ENCODE data around the gene WRAP73. TPM values are rescaled to one million over a fixed set of nuclear protein-coding genes. Genes with fewer than 3 reads are reported as not detected.
A peak's percentile ranks its signal among the peaks of the same experiment; 100 is the strongest.
"Not testable (repeated sequence)": the region's sequence is repeated elsewhere in the genome, so short reads cannot be mapped to it uniquely, and the experiment has no call there.

The WRAP73 gene
- total RNA-seq, 1 experiment from 2014 or later, result 33.9 TPM

DNA sequence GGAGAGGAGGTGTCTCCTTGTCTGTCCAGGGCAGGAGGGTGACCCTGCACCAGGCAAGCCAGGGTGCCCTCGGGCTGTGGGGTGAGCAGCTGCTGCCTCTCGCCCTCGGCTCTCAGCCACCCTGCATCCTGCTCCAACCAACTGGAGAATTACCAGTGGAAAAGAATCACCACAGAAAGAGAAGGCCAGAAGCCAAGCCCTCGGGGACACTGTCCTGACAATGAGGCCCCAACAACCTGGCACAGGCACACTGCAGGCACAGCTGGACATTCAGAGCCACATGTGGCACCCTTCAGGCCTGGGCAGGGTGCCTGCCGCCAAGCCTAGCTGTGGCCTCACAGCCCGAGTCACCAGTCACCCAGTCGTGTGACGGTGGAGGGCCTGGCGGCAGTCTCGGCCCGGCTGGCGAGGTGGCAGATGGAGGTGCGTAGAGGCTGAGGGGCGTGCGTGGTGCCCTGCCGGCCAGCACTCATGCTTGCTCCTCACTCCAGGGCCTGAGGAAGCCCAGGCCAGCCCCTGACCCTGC lies 50.6 kb downstream of the WRAP73 start:
- DNase-seq (ENCODE audit: low read depth), result no peak

DNA sequence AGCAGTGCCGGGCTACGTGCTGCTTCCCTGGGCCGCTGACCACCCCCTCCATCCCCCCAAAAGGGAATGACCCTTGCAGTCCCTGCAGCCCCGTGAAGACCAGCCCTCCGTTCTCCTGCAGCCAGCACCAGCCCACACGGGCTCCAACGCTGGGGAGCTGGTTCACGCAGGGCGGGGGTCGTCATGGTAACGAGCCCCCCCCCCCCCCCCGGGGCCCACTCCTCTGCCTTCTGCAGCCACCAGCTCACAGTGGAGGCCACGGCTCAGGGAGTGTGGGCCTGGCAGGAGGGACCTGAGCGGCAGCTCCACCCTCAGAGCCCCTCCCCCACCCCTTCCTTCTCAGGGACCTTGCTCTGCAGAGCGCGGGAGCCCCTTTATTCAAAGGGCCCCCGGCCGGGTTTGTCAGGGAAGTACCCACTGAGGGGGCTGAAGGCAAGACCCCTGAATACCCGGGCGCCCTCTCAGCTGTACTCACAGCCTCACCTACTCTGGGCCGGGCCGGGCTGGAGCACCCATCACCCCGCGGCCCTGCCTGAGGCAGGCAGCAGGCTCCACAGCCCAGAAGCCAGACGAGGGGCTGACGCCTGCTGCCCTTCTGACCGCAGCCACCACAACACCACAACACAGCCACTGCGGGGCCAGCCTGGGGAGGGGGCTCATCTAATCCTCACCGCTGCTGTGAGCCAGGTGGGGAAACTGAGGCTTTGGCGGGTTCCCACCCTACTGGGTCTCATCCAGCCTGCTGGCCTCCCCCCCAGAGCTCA lies 51.2 kb downstream of the WRAP73 start:
- DNase-seq (ENCODE audit: low read depth), result no peak

DNA sequence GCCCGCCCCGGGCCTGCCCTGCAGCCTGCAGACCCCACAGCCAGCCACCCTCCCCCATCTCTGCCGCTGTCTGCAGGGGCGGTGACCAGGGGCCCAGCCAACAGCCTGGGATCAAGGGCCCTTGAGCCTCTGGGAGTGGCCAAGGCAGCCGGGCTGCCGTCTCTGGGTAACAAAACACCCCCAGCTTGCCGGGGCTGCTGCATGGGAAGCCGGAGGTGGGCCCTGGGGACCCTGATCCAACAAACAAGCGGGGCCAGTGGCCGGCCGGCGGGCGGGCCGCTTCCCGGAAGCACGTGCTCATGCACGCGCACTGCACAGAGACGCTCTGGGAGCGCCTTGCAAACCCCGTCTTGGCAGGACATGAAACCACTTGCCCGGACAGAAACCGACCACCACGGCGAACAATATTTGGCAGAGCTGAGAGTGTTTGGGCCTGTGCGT lies 51.8 kb downstream of the WRAP73 start:
- DNase-seq (ENCODE audit: low read depth), result no peak

DNA sequence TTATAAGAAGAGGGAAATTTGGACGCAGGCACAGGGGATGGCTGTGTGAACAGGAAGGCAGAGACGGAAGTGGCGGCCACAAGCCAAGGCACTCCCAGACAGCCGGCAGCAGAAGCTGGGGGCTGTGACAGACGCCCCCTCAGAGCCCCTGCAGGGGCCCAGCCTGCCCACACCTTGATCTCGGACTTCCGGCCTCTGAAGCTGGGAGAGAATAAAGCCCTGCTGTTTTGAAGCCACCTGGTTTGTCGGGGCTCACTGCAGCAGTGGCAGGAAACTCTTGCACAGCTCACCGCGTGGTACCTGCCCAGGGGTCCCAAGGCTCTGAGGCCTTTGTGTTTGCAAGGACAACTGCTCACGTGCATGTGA lies 52.3 kb downstream of the WRAP73 start:
- no peak for DNase-seq (ENCODE audit: low read depth)

DNA sequence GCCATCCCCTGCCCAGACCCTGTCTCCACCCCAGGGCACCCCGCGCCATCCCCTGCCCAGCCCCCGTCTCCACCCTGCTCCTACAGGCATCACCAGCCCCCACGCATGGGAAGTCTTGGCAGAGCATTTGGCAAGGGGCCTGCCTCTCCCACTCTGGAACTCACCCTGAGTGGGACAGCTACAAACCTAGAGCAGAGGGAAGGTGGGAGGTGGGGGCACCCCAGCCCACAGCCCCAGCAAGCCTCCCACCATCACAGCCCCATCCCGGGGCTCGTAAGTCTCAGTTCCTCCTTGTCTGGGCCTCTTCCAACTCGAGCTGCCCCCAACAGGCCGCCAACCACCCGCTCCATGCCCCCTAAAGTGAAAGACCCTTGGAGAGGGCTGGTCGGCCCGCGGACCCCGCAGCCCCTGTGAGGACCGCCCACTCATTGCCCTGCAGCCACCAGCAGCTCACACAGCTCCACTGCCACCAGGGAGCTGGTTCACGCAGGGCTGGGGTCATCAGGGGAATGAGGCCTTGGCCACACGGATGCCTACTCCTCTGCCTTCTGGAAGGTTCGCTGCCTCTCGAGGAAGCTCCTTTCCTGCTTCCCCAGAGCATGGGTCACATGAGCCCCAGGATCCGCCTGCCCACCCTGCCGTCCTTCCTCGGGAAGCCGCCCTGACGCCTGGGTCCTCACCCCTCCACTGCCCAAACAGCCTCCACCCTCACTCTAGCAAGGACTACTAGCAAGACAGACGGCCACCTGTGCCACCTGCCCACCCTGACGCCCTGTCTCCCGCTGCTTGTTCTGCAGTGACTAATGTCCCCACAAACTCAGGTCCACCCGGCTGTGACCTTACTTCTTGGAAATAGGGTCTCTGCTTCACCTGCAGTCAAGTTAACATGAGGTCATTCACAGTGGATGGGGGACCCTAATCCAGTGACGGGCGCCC lies 53.0 kb downstream of the WRAP73 start:
- DNase-seq (ENCODE audit: low read depth), result no peak

DNA sequence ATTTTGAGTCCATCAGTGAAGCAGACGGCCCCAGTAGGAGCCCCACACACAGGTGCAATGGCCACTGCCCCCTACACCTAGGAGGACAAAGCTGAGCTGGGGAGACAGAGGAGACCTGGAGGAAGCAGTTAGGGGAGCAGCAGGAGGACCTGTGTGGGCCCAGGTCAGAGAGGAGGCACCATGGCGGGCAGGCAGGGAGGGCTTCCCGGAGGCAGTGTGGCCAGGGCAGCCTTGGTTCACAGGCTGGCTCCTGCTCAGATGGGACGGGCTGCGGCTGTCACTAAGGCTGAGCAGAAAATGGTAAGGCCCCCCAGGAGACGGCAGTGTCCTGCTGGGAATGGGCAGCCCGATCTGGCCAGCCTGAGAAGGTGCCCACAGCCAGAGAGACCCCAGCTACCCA lies 54.0 kb downstream of the WRAP73 start:
- no peak for DNase-seq (ENCODE audit: low read depth)

DNA sequence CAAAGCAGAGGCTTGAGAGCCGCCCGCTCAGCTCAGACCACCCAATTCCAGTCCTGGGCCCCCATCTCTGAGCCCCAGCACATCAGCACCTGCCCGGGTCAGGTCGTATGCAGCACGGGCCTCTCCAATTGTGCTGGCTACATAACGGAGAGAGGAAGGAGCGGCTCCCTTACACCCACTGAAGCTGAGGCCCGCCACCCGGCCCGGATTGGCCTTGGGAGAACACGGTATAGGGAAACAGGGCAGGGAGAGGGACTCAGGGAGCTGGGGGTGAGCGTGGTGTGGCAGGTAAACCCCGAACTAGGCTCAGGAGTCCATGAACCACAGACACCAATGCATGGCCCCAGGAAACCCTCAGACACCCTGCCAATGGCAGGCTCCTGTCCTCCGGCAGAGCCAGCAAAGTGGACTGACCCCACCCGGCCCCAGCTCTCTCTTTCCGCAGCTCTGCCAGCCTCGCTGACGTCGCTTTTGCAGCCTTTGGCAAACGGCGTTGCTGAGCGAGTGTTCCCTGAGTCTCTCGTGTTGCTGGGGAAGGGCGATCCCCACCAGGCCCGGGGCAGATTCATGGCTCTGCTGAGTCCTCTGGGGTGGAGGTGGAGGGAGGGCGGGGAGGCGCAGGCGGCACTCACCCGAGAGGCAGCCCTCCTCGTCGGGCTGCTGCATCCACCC lies 55.1 kb downstream of the WRAP73 start:
- DNase-seq (ENCODE audit: low read depth), result no peak

DNA sequence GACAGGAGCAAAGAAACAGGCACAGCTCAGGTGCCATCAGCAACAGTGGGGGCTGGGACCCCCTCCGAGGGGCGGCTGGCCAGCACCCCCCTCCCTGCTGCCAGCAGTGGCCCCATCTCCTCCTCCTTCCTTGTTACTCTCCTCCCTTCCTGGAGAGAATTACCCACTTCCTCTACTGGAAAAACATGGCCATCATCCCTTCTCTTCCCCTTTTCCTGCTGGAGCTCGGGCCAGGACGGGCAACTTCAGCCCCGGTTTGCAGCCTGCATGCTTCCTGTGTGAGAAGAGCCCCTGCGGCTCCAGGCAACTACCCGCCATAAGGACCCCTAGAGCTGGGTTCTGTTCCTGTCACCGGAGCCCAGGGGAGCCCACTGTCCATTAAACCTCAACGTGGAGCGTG lies 56.2 kb downstream of the WRAP73 start:
- no peak for DNase-seq (ENCODE audit: low read depth)

DNA sequence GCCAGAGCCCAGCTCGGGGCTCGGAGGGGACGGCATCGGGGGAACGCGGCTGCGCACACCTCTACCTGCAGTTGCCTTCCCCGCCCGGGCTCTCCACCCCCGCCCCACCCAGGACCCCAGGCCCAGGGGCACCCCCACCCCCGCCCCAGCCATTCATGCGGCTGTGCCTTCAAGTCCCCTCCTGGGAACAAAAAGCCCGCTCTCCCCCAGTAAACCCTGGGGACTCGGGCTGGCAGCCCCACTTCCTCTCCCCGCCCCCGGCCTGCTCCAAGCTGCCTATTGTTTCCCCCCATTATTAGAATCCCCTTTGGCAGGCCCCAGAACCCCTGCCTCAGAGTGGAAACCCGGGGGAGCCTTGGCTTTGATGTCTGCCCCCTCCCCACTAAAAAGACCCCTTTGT lies 56.6 kb downstream of the WRAP73 start:
- DNase-seq (ENCODE audit: low read depth), result no peak

DNA sequence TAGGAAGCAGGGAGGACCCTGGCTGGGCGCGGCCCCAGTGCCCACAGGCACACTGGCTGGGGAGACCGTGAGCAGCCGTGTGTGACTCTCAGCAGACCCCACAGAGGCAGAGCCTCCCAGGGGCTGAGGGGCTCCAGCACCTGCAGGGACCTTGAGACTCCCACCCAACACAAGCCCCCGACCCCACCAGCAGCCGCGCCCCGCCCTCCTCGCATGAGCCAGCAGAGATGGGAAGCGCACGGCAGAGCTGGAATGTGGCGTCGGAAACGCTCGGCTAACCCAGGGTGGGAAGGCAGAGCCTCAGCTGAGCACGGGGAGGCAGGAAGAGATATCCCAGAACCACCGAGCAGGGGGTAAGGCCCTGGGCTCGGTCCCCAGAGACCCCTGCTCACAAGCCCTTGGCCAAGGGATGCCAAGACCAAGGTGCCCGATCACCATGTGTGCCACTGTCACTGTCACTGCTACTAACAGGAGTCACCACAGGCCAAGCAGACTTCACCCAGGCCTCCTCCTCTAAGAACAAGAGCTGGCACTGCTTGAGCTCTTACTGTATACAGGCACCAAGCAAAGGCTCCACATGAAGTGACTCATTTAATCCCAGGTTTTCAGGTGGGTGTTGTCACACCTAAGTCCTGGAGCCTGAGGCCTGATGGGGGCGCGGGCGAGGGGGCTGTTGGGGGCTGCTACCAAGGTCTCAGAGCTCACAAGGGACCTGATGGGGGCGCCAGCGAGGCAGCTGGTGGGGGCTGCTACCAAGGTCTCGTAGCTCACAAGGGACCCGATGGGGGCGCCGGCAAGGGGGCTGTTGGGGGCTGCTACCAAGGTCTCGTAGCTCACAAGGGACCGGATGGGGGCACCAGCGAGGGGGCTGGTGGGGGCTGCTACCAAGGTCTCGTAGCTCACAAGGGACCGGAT lies 58.7 kb downstream of the WRAP73 start:
- DNase-seq (ENCODE audit: low read depth), result no peak

DNA sequence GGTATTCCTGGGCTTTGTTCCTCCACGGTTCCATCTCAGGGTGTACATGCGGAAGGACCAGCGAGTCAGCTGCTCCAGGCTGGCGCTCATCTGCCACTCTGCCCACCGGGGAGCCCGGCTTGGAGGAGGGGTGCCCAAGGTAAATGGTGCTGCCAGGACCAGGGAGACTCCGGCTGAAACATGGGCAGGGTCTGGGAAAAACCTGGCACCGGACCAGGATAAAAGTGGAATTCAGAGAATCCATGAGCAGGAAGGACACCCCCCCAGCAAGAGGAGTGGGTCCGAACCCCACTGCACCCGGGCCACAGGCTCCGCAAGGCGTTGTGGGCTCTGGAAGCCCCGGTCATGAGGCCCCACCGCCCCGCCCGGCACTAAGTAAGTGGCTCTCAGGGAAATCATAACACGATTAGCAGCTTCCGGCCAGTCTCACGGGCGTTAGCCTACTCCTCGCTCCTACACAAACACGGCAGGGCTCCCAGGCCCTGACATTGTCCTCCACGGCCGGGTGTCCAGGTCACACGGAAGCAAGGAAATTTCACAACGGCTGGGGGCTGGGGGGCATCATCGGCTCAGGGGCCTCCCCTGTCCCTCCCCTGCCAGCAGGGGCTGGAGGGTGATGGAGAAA lies 59.7 kb downstream of the WRAP73 start:
- DNase-seq (ENCODE audit: low read depth), result peak; percentile 32

DNA sequence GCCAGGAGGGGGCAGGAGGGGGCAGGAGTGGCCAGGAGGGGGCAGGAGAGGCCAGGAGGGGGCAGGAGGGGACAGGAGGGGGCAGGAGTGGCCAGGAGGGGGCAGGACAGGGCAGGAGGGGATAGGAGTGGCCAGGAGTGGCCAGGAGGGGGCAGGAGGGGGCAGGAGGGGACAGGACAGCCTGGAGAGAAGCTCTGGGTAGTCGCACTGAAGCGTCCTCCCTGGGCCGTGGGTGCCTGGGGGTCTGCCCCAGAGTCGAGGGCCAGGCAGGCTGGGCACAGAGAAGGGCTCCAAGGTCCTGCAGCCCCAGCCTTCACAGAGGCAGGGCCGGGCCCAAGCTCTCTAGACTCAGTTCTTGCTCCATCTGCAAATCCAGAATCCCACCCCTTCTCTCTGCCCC lies 61.5 kb downstream of the WRAP73 start:
- no peak for DNase-seq (ENCODE audit: low read depth)

DNA sequence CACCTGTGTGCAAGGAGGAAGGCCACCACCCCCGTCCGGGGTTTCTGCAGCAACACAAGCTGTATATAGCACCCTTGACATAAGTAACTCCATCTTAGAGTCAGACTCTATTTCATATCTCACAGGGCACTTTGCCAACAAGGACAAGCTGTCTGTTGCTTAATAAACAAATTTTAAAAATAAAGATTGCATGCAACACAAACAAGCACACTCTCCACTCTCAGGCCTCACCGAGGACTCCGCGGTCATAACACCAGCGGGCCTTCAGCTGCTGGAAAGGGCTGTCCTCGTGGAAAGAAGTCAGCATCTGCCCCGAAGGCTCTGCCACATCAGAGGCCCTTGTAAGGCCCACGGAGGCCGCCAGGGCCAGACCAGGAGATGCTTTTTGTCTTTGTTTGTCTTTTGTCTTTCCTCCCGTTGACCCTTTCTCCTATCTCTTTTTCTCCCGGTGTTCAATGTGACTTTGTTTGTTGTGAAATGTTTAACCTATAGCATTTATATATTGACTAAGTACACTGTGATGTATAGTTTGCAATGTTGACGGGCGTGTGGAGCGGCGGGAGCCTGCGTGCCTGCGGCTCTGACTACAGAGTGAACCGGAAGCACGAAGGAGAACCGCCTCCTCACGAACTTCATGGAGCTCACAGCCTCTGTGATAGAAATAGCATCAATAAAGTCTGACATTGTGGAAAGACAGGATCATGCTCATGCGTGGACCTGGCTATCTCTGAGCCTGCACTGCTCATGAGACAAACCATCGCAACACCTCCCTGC lies 62.7 kb downstream of the WRAP73 start:
- no peak for DNase-seq (ENCODE audit: low read depth)

DNA sequence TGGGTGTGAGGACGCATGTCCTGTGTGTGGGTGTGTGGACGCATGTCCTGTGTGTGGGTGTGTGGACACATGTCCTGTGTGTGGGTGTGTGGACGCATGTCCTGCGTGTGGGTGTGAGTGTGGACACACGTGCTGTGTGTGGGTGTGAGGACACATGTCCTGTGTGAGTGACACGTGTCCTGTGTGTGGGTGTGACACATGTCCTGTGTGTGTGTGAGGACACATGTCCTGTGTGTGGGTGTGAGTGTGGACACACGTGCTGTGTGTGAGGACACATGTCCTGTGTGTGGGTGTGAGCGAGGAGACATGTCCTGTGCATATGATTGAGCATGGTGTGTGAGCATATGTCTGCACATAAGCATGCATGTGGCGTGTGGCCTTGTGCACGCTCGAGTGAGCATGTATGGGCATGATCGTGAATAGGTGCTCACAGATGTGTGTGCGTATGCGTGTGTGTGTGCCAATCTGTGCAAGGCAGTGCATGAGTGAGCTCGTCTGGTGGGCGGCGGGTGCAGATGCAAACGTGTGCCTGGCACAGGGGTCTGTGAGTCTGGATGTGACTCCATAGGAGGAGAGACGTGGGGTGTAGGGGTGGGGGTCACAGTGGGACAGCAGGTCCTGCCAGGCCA lies 63.8 kb downstream of the WRAP73 start:
- DNase-seq (ENCODE audit: low read depth), result no peak

DNA sequence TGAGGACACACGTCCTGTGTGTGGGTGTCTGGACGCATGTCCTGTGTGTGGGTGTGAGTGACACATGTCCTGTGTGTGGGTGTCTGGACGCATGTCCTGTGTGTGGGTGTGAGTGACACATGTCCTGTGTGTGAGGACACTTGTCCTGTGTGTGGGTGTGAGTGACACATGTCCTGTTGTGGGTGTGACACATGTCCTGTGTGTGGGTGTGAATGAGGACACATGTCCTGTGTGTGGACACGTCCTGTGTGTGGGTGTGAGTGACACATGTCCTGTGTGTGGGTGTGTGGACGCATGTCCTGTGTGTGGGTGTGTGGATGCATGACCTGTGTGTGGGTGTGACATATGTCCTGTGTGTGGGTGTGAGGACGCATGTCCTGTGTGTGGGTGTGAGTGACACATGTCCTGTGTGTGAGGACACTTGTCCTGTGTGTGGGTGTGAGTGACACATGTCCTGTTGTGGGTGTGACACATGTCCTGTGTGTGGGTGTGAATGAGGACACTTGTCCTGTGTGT lies 64.5 kb downstream of the WRAP73 start:
- not testable (repeated sequence) for DNase-seq (ENCODE audit: low read depth)

DNA sequence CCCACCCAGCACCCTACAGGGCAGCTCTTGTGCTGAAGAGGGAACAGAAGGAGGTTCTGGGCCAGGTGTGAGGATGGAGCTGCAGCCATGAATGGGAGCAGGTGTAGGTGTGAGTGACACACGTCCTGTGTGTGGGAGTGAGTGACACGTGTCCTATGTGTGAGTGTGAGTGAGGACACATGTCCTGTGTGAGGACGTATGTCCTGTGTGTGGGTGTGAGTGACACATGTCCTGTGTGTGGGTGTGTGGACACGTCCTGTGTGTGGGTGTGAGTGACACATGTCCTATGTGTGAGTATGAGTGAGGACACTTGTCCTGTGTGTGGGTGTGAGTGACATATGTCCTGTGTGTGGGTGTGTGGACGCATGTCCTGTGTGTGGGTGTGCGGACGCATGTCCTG lies 65.0 kb downstream of the WRAP73 start:
- no peak for DNase-seq (ENCODE audit: low read depth)

DNA sequence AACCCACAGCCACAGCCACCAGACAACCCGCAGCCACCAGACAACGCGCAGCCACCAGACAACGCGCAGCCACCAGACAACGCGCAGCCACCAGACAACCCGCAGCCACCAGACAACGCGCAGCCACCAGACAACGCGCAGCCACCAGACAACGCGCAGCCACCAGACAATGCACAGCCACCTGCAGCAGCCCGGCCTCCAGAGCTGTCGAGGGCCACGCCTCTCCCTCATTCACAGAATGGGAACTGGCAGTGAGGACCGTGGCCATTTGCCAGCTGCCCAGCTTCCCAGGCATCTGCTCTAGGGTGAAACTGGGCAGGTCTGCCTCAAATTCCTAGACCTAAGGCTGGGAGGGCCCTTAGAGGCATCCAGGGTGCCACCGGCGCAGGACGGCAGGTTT lies 66.2 kb downstream of the WRAP73 start:
- DNase-seq (ENCODE audit: low read depth), result not testable (repeated sequence)

DNA sequence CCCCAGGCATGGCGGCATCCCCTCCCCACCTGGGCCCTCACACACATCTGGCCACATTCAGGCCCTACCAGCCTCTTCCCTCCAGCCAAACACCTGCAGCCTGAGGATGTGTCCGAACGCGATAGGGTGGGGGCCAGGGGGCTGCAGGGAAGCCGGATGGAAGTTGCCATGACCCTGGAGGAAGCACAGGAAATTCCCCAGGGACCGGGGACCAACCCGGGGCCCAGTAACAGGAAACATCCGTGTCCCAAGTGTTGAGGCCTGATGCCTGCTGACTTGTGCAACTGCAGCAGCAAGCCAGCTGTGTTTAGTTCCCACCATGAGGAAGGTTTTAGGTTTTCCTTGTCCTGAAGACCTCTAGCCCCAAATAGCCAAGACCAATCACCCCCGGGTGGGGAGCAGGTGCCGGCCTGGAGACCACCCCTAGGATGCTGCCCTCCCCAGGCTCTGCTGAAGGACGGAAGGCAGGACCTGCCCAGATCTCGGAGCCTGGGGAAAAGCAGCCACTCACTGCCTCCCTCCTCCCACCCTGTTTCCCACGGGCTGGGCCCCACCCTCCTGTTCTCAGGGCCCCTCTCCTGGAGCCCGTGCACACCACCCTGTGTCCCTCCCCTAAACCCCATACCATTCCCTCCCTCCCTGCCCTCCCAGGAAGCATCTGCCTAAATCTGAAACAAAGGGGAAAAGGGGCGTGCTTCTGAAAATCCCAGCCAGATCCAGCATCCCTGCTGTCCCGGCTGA lies 68.4 kb downstream of the WRAP73 start:
- DNase-seq (ENCODE audit: low read depth), result no peak
